GM23338 (cell line): Measurements from ENCODE around the gene PMM1. TPM values are rescaled to one million over a fixed set of nuclear protein-coding genes. Genes with fewer than 3 reads are reported as not detected.

Experiments
- ATAC-seq: fragments of 200-7000 bp; cut with Tn5 transposase; 3 replicates; pipeline ENCODE4 v1.9.1; 2020
- DNase-seq: peaks from one replicate; pipeline ENCODE4 v3.0.0-alpha.2; 2015; ENCODE audit warnings: low spot score
- H2AFZ ChIP-seq: fragments of 200-600 bp; sonication (generic); 2 replicates; pipeline ENCODE4 v1.8.0; 2016; ENCODE audit warnings: antibody characterized with exemption, mild to moderate bottlenecking, moderate library complexity
- H3F3A ChIP-seq: fragments of 200-600 bp; sonication (generic); replicated peaks from 2 replicates; pipeline ENCODE4 v1.8.0; 2017; ENCODE audit warnings: antibody characterized with exemption, mixed run types, low read depth
- H3K27ac ChIP-seq: fragments of 200-600 bp; sonication (generic); 2 replicates; pipeline ENCODE4 v1.6.1; 2016; ENCODE audit warnings: low read depth
- H3K27me3 ChIP-seq: fragments of 200-600 bp; sonication (generic); 2 replicates; pipeline ENCODE4 v1.8.0; 2016; ENCODE audit warnings: mild to moderate bottlenecking, mixed run types, moderate library complexity; ENCODE audit not compliant: insufficient read depth
- H3K36me3 ChIP-seq: fragments of 200-600 bp; sonication (generic); 2 replicates; pipeline ENCODE4 v1.8.0; 2016; ENCODE audit warnings: mild to moderate bottlenecking; ENCODE audit not compliant: insufficient read depth
- H3K4me1 ChIP-seq: fragments of 200-600 bp; sonication (generic); 2 replicates; pipeline ENCODE4 v1.8.0; 2016; ENCODE audit warnings: mild to moderate bottlenecking, moderate library complexity; ENCODE audit not compliant: insufficient read depth
- H3K4me2 ChIP-seq: fragments of 200-600 bp; sonication (generic); 2 replicates; pipeline ENCODE4 v1.7.1; 2017; ENCODE audit warnings: mixed run types
- H3K4me3 ChIP-seq: fragments of 200-600 bp; sonication (generic); 2 replicates; pipeline ENCODE4 v1.6.1; 2016; ENCODE audit warnings: mixed run types
- H3K79me2 ChIP-seq: fragments of 200-600 bp; sonication (generic); replicated peaks from 2 replicates; pipeline ENCODE4 v1.8.0; 2017; ENCODE audit warnings: mild to moderate bottlenecking; ENCODE audit not compliant: insufficient read depth
- H3K9me2 ChIP-seq: fragments of 200-600 bp; sonication (generic); 2 replicates; pipeline ENCODE4 v1.8.0; 2017; ENCODE audit not compliant: insufficient read depth
- H4K20me1 ChIP-seq: fragments of 200-600 bp; sonication (generic); replicated peaks from 2 replicates; pipeline ENCODE4 v1.8.0; 2017; ENCODE audit warnings: mild to moderate bottlenecking; ENCODE audit not compliant: insufficient read depth
- H3K27ac Mint-ChIP-seq: 2 replicates; pipeline ENCODE4 v1.8.0; 2020; ENCODE audit warnings: inconsistent platforms, mild to moderate bottlenecking, moderate library complexity, mixed read lengths
- H3K27me3 Mint-ChIP-seq: 3 replicates; pipeline ENCODE4 v1.8.0; 2022; ENCODE audit warnings: low read depth, mild to moderate bottlenecking, moderate library complexity, mixed read lengths, inconsistent platforms; ENCODE audit not compliant: insufficient read depth, poor library complexity
- H3K36me3 Mint-ChIP-seq: 3 replicates; pipeline ENCODE4 v1.8.0; 2021; ENCODE audit warnings: low read depth, mild to moderate bottlenecking, inconsistent platforms, moderate library complexity, mixed read lengths
- H3K4me1 Mint-ChIP-seq: 3 replicates; pipeline ENCODE4 v1.8.0; 2020; ENCODE audit warnings: mild to moderate bottlenecking, inconsistent platforms, mixed read lengths
- H3K4me3 Mint-ChIP-seq: 3 replicates; pipeline ENCODE4 v1.8.0; 2021; ENCODE audit warnings: moderate library complexity, mild to moderate bottlenecking, inconsistent platforms, mixed read lengths
- H3K9me3 Mint-ChIP-seq: 3 replicates; pipeline ENCODE4 v1.8.0; 2020; ENCODE audit warnings: moderate library complexity, mild to moderate bottlenecking, inconsistent platforms, mixed read lengths
- EZH2 ChIP-seq: fragments of 200-600 bp; sonication (generic); IDR thresholded peaks from one replicate; pipeline ENCODE4 v1.8.0; 2017; ENCODE audit warnings: antibody characterized with exemption, mild to moderate bottlenecking, low read depth; ENCODE audit not compliant: unreplicated experiment
- EZH2phosphoT487 ChIP-seq: fragments of 200-600 bp; sonication (generic); IDR thresholded peaks from one replicate; pipeline ENCODE4 v1.8.1; 2018; ENCODE audit warnings: antibody characterized with exemption; ENCODE audit not compliant: unreplicated experiment
- JUNB ChIP-seq: IDR thresholded peaks from one replicate; pipeline ENCODE4 v1.6.1; 2016; ENCODE audit warnings: antibody characterized with exemption; ENCODE audit not compliant: unreplicated experiment
- NANOG ChIP-seq: IDR thresholded peaks from 2 replicates; pipeline ENCODE4 v1.6.1; 2016; ENCODE audit warnings: antibody characterized with exemption, borderline replicate concordance
- POLR2AphosphoS5 ChIP-seq: IDR thresholded peaks from 2 replicates; pipeline ENCODE4 v1.6.1; 2016; ENCODE audit warnings: antibody characterized with exemption, low read depth
- REST ChIP-seq: IDR thresholded peaks from one replicate; pipeline ENCODE4 v1.6.1; 2018; ENCODE audit warnings: antibody characterized with exemption; ENCODE audit not compliant: unreplicated experiment
- STAT1 ChIP-seq: IDR thresholded peaks from one replicate; pipeline ENCODE4 v1.6.1; 2016; ENCODE audit warnings: antibody characterized with exemption; ENCODE audit not compliant: unreplicated experiment
- ZNF114 ChIP-seq: fragments of 250-450 bp; sonication (Bioruptor Pico); IDR thresholded peaks from 2 replicates; pipeline ENCODE4 v1.5.0; 2020; ENCODE audit warnings: mild to moderate bottlenecking, moderate library complexity
- ZNF331 ChIP-seq: fragments of 250-450 bp; sonication (Bioruptor Pico); IDR thresholded peaks from 2 replicates; pipeline ENCODE4 v1.5.0; 2020; ENCODE audit warnings: low read depth, mild to moderate bottlenecking, moderate library complexity
- polyA plus RNA-seq: library from polyadenylated mRNA; unstranded; fragments of >200 nt; fragmentation: Nextera tagmentation; extraction: Ambion mirVana; gene quantifications from 2 replicates; pipeline ENCODE4 v1.2.1, GENCODE V29; 2016
- total RNA-seq: library from RNA; depleted of rRNA; stranded (reverse); fragments of >200 nt; shearing (Covaris generic); gene quantifications from 2 replicates; pipeline ENCODE4 v1.2.3, GENCODE V29; 2014
- TF ChIP-seq, protein P1 (sequence below): IDR thresholded peaks from 2 replicates; pipeline ENCODE4 v1.6.1; 2016; ENCODE audit warnings: antibody characterized with exemption

Gene PMM1
- total and polyA plus RNA-seq, 2 experiments from 2014 or later: 8.7 to 9.9 TPM

GRCh38 chr22:41550952-41551491, 38.6 kb downstream of the PMM1 start:
- Histone ChIP-seq H4K20me1 (no peaks in the 10 kb centered on the region), H3K4me2 (no peak overlapping the region), H3K79me2 (no peaks in the 10 kb centered on the region), H2AFZ (no peak overlapping the region), H3K27ac (no peak overlapping the region), H3K36me3 (no peaks in the 10 kb centered on the region), H3K27me3 (no peaks in the 10 kb centered on the region), H3K9me2 (no peaks in the 10 kb centered on the region), H3K4me3 (no peak overlapping the region), H3K4me1 (no peaks in the 10 kb centered on the region), H3F3A (0 out of 2 replicates have a peak, but pooled peaks cover 5% of the 10 kb centered on the region)
- no peaks in the 10 kb centered on the region for H3K36me3 Mint-ChIP-seq
- H3K4me1 Mint-ChIP-seq: peaks cover 7% of the 10 kb centered on the region
- H3K27ac Mint-ChIP-seq: no peak overlapping the region
- H3K27me3 Mint-ChIP-seq: peaks cover 2% of the 10 kb centered on the region
- no peaks in the 10 kb centered on the region for H3K9me3 Mint-ChIP-seq
- TF ChIP-seq JUNB: no peak
- no peak for TF ChIP-seq ZNF331 (CRISPR knock-in tag)
- TF ChIP-seq POLR2AphosphoS5: no peak
- no peak for TF ChIP-seq EZH2
- no peak for TF ChIP-seq ZNF114
- TF ChIP-seq, protein P1, sequence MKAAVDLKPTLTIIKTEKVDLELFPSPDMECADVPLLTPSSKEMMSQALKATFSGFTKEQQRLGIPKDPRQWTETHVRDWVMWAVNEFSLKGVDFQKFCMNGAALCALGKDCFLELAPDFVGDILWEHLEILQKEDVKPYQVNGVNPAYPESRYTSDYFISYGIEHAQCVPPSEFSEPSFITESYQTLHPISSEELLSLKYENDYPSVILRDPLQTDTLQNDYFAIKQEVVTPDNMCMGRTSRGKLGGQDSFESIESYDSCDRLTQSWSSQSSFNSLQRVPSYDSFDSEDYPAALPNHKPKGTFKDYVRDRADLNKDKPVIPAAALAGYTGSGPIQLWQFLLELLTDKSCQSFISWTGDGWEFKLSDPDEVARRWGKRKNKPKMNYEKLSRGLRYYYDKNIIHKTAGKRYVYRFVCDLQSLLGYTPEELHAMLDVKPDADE: no peak
- no peak for TF ChIP-seq EZH2phosphoT487
- DNase-seq (no peak), ATAC-seq (no peak)
- H3K4me3 Mint-ChIP-seq: no peak overlapping the region

- H3K27ac Mint-ChIP-seq: no peak overlapping the region
- ATAC-seq: no peak
- no peak overlapping the region for H3K4me3 ChIP-seq
- TF ChIP-seq NANOG (no peak), REST (no peak), EZH2 (no peak), ZNF114 (no peak), STAT1 (no peak), EZH2phosphoT487 (no peak)
- TF ChIP-seq, protein P1: no peak
Measured at GRCh38 chr22:41548830-41549211, 40.8 kb downstream of the PMM1 start.

More at GRCh38 chr22:41548830-41549211, 40.8 kb downstream of the PMM1 start:
- Mint-ChIP-seq H3K4me1 (peaks cover 13% of the 10 kb centered on the region), H3K36me3 (no peaks in the 10 kb centered on the region), H3K27me3 (peaks cover 5% of the 10 kb centered on the region), H3K9me3 (no peaks in the 10 kb centered on the region; the same call in 2 of the 3 replicates), H3K4me3 (no peak overlapping the region)
- Histone ChIP-seq H3K4me1 (peaks cover 7% of the 10 kb centered on the region; the same call in 1 of the 2 replicates), H4K20me1 (no peaks in the 10 kb centered on the region), H3K9me2 (no peaks in the 10 kb centered on the region), H3K4me2 (no peak overlapping the region), H2AFZ (no peak overlapping the region), H3K27ac (no peak overlapping the region), H3F3A (0 out of 2 replicates have a peak, but pooled peaks cover 13% of the 10 kb centered on the region), H3K79me2 (peaks cover 3% of the 10 kb centered on the region), H3K36me3 (no peaks in the 10 kb centered on the region), H3K27me3 (no peaks in the 10 kb centered on the region)
- no peak for DNase-seq
